A204.1 (cell line): ENCODE results near the gene NLRP8.
"Not testable (repeated sequence)": the region's sequence is repeated elsewhere in the genome, so short reads cannot be mapped to it uniquely, and the experiment has no call there.

Experiments used
- FAIRE-seq: peaks from 2 replicates; lab custom pipeline; 2012; peaks lifted over from hg19 to GRCh38; lab: Jason Lieb, UNC

Gene NLRP8

DNA sequence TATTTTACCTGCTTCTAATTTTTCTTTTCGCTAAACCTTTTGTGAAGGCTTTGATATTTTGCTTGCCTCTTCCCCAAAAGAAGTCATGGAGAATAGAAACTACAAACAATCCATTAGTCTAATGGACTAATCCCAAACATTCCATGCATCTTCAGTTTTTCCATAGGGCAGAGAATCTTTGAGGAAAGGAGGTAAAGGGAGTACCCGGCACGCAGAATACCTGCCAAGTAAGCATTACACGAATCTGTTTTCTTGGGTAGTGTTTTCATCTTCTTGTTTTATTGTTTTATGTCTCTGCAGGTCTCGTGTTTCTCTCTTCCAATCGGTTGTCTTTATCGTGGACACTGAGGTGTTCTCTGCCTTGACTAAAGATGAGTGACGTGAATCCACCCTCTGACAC lies at the start of gene NLRP8:
TSS of gene NLRP8 (plus strand) at position 301 of the 400 bp plus-strand sequence.
- no peak for FAIRE-seq

DNA sequence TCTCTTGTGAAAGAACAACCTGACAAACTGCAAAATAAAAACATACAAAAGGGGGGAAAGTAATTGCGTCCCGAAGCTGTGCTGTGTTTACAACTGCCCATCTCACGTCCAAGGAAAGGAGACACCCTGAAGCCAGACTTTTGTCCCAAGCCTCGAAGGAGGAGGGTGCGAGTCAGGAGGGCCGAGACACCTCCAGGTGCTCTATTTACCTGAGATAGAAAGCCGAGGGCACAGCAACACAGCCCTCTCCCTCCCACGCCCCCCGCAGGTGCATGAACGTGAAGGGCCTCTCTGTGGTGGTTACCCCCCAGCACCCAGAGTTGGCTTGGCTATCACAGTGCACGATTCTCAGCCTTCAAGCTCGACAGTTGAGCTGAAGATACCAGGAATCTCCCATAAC lies 48.7 kb upstream of the NLRP8 start:
- FAIRE-seq, result no peak

DNA sequence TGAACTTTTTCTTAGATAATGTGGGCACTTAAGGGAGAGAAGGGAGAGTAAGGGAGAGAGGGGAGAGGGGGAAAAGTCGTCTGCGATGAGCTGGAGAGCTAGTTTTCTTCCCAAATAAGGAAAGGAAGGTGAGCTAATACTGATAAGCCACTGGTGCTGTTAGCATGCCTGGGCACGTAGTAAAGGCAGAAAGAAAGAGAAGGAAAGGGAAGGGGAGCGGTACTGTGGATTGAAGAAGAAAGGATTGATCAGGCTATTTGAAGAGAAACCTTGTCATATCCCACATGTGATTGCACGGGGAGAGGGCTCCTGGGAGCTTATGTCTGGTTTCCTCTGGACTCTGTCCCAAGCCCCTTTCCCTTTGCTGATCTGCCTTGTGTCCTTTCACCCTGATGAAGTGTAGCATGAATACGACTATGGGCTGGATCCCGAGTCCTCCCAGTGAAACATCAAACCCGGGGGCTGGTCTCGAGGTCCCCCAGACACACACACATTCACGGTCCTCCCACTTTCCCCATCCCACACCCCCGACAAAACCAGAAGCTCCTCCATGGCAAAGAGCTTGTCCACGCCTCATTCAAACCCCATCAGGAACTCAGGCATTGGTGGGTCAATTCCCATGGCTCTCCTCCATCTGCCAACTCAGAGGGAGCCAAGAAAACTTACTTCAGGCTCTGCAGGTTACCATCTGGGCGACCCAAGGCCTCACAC lies 46.1 kb upstream of the NLRP8 start:
- FAIRE-seq, result no peak

GRCh38 chr19:55902080-55902751 lies 45.4 kb upstream of the NLRP8 start:
- no peak for FAIRE-seq

GRCh38 chr19:55907286-55907685 lies 40.3 kb upstream of the NLRP8 start:
- no peak for FAIRE-seq

- no peak for FAIRE-seq
Observed at GRCh38 chr19:55907746-55908145, 39.9 kb upstream of the NLRP8 start.

- no peak for FAIRE-seq
Observed at GRCh38 chr19:55909801-55910200, 37.8 kb upstream of the NLRP8 start.

DNA sequence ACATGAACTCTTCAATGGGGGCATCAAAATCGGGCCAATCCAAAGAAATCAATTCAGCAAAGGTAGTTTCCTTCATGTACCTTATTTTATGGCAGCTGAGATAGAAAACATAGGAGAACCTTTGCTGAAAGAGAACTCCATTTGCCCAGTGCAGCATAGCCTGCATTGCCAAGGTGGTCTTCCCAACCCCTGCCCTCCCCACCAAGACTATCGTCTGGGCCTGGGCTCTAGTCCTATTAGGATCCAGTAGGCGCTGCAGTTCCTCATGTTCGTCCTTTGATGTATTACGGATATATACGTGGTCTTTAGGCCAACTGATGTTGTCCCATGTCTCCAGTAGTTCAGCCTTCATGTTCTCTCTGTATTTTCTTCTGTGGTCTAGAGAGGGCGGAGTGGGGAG lies 34.7 kb upstream of the NLRP8 start:
- no peak for FAIRE-seq

- FAIRE-seq, result no peak
Observed at GRCh38 chr19:55913643-55914268, 33.9 kb upstream of the NLRP8 start.

DNA sequence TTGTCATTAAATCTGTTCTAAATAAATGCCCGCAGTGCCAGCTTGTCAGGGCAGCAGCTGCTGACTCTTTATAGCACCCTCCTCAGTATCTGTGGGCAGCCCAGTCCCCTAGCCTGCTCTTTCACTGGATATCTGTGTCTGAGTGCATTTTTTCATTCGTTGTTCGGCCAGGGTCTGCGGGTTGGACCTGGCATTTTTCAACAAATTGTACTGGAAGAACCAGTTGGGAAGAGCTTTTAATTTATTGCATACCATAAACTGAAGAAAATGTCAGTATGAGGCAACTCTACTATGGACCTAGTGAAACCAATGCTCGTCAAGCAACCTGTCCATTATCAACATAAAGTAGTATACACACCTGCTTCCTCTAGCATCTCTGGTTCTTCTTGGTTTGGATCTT lies 24.1 kb upstream of the NLRP8 start:
- FAIRE-seq, result no peak

DNA sequence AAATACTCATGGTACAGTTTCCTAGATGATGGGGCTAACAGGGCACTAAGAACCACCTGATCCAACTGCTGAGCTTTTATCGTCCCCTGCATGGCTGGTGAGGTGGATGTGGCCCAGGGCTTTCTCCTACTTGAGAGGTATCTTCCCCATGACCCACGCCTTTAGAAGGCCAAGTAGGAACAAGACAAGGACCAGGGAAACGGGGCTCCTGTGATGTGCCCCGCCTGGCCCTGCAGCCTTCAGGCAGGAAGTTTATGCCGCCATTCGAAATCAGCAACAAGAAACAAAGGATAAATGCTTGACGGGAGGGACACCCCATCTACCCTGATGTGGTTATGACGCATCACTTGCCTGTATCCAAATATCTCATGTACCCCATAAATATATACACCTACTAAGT lies 19.6 kb upstream of the NLRP8 start:
- FAIRE-seq, result no peak

GRCh38 chr19:55929258-55929657 lies 18.4 kb upstream of the NLRP8 start:
- FAIRE-seq, result not testable (repeated sequence)

GRCh38 chr19:55930996-55931515 lies 16.6 kb upstream of the NLRP8 start:
- FAIRE-seq, result no peak

GRCh38 chr19:55931936-55932386 lies 15.7 kb upstream of the NLRP8 start, which contains the start of gene NLRP13:
TSS of gene NLRP13 (minus strand) at chr19:55932336. CDS start at chr19:55932311, 25 bp downstream.
- no peak for FAIRE-seq

DNA sequence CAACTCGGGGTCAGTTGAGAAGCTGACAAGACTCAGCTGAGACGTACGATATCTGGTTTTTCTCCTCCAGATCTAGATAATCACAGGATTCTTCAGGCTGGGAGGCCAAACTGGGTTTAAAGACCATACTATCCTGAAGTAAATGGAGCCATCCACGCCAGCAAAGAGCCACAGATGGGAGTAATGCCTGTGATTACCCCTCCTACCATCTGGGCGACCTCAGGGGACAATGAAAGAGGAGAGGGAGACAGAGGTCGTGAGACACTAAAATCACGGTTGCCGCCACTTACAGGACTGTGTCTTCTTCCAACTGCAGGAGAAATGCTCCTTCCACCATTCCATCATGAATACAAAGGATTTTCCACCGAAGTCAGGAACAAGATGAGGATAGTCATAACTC lies 12.4 kb upstream of the NLRP8 start:
- no peak for FAIRE-seq

- FAIRE-seq, result no peak
Observed at GRCh38 chr19:55939206-55939605, 8.4 kb upstream of the NLRP8 start.

- FAIRE-seq, result no peak
Observed at GRCh38 chr19:55940306-55940705, 7.3 kb upstream of the NLRP8 start.

- not testable (repeated sequence) for FAIRE-seq
Observed at GRCh38 chr19:55950566-55950965, 2.9 kb downstream of the NLRP8 start.

- FAIRE-seq, result no peak
Observed at GRCh38 chr19:55956431-55956830, 8.8 kb downstream of the NLRP8 start.

GRCh38 chr19:55958356-55958755 lies 10.7 kb downstream of the NLRP8 start:
- FAIRE-seq, result no peak

- no peak for FAIRE-seq
Observed at GRCh38 chr19:55959996-55960675, 12.5 kb downstream of the NLRP8 start.

DNA sequence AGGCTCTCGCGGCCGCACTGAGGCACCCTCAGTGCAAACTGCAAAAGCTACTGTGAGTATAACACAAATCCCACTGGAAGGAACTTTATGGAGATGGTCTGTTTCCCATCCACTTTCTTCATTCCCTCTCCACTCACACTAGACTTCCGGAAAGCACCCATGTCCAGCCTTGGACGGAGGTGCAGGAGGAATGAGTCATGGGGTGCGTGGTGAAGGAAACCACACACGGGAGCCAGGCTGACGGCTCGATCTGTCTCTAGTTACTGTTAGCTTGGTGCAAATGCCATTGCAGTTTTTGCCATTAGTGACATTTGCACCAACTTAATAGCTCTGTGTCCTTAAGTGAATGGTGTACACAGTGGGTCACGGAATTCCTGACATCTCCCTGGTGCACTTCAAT lies 14.6 kb downstream of the NLRP8 start:
- no peak for FAIRE-seq

- FAIRE-seq, result no peak
Observed at GRCh38 chr19:55973982-55974381, 26.4 kb downstream of the NLRP8 start.
